Neural cell (in vitro differentiated cells): ENCODE measurements around the gene FRY. TPM values are rescaled to one million over a fixed set of nuclear protein-coding genes. Genes with fewer than 3 reads are reported as not detected.
A peak's percentile ranks its signal among the peaks of the same experiment; 100 is the strongest.

ENCODE experiments used
- H2AFZ ChIP-seq: fragments of 200-600, 300-800 bp; sonication (generic), shearing (Covaris generic); 2 replicates; pipeline ENCODE4 v1.6.0; 2014; ENCODE audit warnings: low read depth, mild to moderate bottlenecking, antibody characterized with exemption, low read length, moderate library complexity
- H3F3A ChIP-seq: fragments of 200-600 bp; shearing (Covaris generic); 2 replicates; pipeline ENCODE4 v1.6.1; 2016; ENCODE audit warnings: mild to moderate bottlenecking, moderate library complexity, mixed read lengths, antibody characterized with exemption, low read length; ENCODE audit not compliant: insufficient read depth, poor library complexity, severe bottlenecking
- H3K27ac ChIP-seq: fragments of 200-600, 300-800 bp; sonication (generic), shearing (Covaris generic); 2 replicates; pipeline ENCODE4 v1.5.1; 2014; ENCODE audit warnings: mild to moderate bottlenecking, low read length, moderate library complexity
- H3K27me3 ChIP-seq: fragments of 300-800, 200-600 bp; sonication (generic), shearing (Covaris generic); 2 replicates; pipeline ENCODE4 v1.6.0; 2014; ENCODE audit warnings: mild to moderate bottlenecking, low read depth, low read length, moderate library complexity; ENCODE audit not compliant: insufficient read depth
- H3K36me3 ChIP-seq: fragments of 300-800, 200-600 bp; sonication (generic), shearing (Covaris generic); 2 replicates; pipeline ENCODE4 v1.5.1; 2014; ENCODE audit warnings: mild to moderate bottlenecking, antibody characterized with exemption, low read length, moderate library complexity; ENCODE audit not compliant: insufficient read depth
- H3K4me2 ChIP-seq: fragments of 300-800, 200-600 bp; sonication (generic), shearing (Covaris generic); 2 replicates; pipeline ENCODE4 v1.6.0; 2014; ENCODE audit warnings: mild to moderate bottlenecking, low read length
- H3K4me3 ChIP-seq: fragments of 300-800, 200-600 bp; sonication (generic), shearing (Covaris generic); 2 replicates; pipeline ENCODE4 v1.5.1; 2014; ENCODE audit warnings: mild to moderate bottlenecking, low read length, moderate library complexity
- H3K79me2 ChIP-seq: fragments of 200-600 bp; shearing (Covaris generic); replicated peaks from 2 replicates; pipeline ENCODE4 v1.6.0; 2014; ENCODE audit warnings: mild to moderate bottlenecking, low read length, moderate library complexity; ENCODE audit not compliant: insufficient read depth
- H3K9ac ChIP-seq: fragments of 300-800, 200-600 bp; sonication (generic), shearing (Covaris generic); 2 replicates; pipeline ENCODE4 v1.6.1; 2016; ENCODE audit warnings: mild to moderate bottlenecking, low read length, mixed read lengths
- H3K9me2 ChIP-seq: fragments of 200-600 bp; shearing (Covaris generic); 2 replicates; pipeline ENCODE4 v1.6.1; 2016; ENCODE audit warnings: mild to moderate bottlenecking, low read length, mixed read lengths; ENCODE audit not compliant: insufficient read depth
- H3K9me3 ChIP-seq: fragments of 200-600, 300-800 bp; sonication (generic), shearing (Covaris generic); 2 replicates; pipeline ENCODE4 v1.6.1; 2016; ENCODE audit warnings: mild to moderate bottlenecking, mixed run types, low read length, moderate library complexity, mixed read lengths
- H4K20me1 ChIP-seq: fragments of 200-600 bp; shearing (Covaris generic); 2 replicates; pipeline ENCODE4 v1.6.1; 2016; ENCODE audit warnings: mild to moderate bottlenecking, mixed run types; ENCODE audit not compliant: insufficient read depth
- CTCF ChIP-seq: fragments of 450-650 bp; IDR thresholded peaks from 2 replicates; pipeline ENCODE4 v1.5.1; 2014; ENCODE audit warnings: antibody characterized with exemption, mild to moderate bottlenecking, moderate library complexity; ENCODE audit not compliant: poor library complexity, severe bottlenecking
- EP300 ChIP-seq: fragments of 450-650 bp; conservative IDR thresholded peaks from 2 replicates; pipeline ENCODE4 v1.6.1; 2014; ENCODE audit warnings: antibody characterized with exemption, mild to moderate bottlenecking, moderate library complexity; ENCODE audit not compliant: poor library complexity, severe bottlenecking
- EZH2 ChIP-seq: fragments of 200-600, 300-800 bp; shearing (Covaris generic), sonication (generic); IDR thresholded peaks from 2 replicates; pipeline ENCODE4 v1.6.1; 2014; ENCODE audit warnings: antibody characterized with exemption, low read length, borderline replicate concordance, mild to moderate bottlenecking; ENCODE audit not compliant: insufficient read depth, poor library complexity, severe bottlenecking
- MXI1 ChIP-seq: fragments of 450-650 bp; conservative IDR thresholded peaks from 2 replicates; pipeline ENCODE4 v1.6.1; 2014; ENCODE audit warnings: antibody characterized with exemption, mild to moderate bottlenecking; ENCODE audit not compliant: poor library complexity, severe bottlenecking
- POLR2AphosphoS5 ChIP-seq: IDR thresholded peaks from 2 replicates; pipeline ENCODE4 v1.6.1; 2012
- RAD21 ChIP-seq: fragments of 450-650 bp; conservative IDR thresholded peaks from 2 replicates; pipeline ENCODE4 v1.6.1; 2014; ENCODE audit warnings: antibody characterized with exemption, mild to moderate bottlenecking, moderate library complexity
- SMC3 ChIP-seq: fragments of 450-650 bp; conservative IDR thresholded peaks from 2 replicates; pipeline ENCODE4 v1.6.1; 2014; ENCODE audit warnings: antibody characterized with exemption, mild to moderate bottlenecking, moderate library complexity; ENCODE audit not compliant: poor library complexity
- TAF1 ChIP-seq: IDR thresholded peaks from 2 replicates; pipeline ENCODE4 v1.6.1; 2012; ENCODE audit warnings: low read depth
- polyA plus RNA-seq: library from polyadenylated mRNA; depleted of rRNA; stranded (reverse); fragments of >200 nt; gene quantifications from 2 replicates; pipeline ENCODE4 v1.2.3, GENCODE V29; 2014
- TF ChIP-seq, protein P1 (sequence below): IDR thresholded peaks from 2 replicates; pipeline ENCODE4 v1.6.1; 2012; ENCODE audit warnings: borderline replicate concordance

The FRY gene
- polyA plus RNA-seq, 1 donor from 2014 or later = 49.3 TPM

DNA sequence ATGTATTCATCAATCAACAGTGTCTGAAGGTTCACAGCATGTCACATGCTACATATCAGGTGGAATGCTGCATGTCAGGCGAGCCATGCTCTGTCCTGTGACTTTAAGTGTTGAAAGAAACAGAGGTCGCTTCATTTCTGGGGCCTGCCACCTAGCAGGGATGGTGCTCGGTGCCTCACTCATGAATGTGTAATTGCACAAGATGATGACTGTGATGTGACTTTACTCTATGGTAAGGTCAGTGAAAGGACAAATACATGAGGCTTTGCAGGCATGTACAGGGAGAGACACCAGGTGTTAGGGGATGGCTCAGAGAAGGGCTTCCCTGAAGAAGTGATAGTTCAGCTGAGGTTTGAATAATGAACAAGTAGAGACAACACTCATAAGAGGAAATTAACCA lies 66.7 kb downstream of the FRY start:
- Histone ChIP-seq H3K27ac (peak overlapping the region; percentile 30), H3K27me3 (no peaks in the 10 kb centered on the region), H3K4me2 (no peak overlapping the region), H3K36me3 (peaks cover 4% of the 10 kb centered on the region), H3K9me2 (no peaks in the 10 kb centered on the region), H3K9me3 (no peaks in the 10 kb centered on the region), H2AFZ (no peak overlapping the region), H3K79me2 (no peaks in the 10 kb centered on the region), H3F3A (no peaks in the 10 kb centered on the region), H3K9ac (no peak overlapping the region), H3K4me3 (no peak overlapping the region), H4K20me1 (no peaks in the 10 kb centered on the region)
- TF ChIP-seq TAF1 (no peak), POLR2AphosphoS5 (peak; percentile 9), EP300 (peak; percentile 17), CTCF (no peak), MXI1 (peak; percentile 21)
- TF ChIP-seq, protein P1, sequence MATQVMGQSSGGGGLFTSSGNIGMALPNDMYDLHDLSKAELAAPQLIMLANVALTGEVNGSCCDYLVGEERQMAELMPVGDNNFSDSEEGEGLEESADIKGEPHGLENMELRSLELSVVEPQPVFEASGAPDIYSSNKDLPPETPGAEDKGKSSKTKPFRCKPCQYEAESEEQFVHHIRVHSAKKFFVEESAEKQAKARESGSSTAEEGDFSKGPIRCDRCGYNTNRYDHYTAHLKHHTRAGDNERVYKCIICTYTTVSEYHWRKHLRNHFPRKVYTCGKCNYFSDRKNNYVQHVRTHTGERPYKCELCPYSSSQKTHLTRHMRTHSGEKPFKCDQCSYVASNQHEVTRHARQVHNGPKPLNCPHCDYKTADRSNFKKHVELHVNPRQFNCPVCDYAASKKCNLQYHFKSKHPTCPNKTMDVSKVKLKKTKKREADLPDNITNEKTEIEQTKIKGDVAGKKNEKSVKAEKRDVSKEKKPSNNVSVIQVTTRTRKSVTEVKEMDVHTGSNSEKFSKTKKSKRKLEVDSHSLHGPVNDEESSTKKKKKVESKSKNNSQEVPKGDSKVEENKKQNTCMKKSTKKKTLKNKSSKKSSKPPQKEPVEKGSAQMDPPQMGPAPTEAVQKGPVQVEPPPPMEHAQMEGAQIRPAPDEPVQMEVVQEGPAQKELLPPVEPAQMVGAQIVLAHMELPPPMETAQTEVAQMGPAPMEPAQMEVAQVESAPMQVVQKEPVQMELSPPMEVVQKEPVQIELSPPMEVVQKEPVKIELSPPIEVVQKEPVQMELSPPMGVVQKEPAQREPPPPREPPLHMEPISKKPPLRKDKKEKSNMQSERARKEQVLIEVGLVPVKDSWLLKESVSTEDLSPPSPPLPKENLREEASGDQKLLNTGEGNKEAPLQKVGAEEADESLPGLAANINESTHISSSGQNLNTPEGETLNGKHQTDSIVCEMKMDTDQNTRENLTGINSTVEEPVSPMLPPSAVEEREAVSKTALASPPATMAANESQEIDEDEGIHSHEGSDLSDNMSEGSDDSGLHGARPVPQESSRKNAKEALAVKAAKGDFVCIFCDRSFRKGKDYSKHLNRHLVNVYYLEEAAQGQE = no peak

DNA sequence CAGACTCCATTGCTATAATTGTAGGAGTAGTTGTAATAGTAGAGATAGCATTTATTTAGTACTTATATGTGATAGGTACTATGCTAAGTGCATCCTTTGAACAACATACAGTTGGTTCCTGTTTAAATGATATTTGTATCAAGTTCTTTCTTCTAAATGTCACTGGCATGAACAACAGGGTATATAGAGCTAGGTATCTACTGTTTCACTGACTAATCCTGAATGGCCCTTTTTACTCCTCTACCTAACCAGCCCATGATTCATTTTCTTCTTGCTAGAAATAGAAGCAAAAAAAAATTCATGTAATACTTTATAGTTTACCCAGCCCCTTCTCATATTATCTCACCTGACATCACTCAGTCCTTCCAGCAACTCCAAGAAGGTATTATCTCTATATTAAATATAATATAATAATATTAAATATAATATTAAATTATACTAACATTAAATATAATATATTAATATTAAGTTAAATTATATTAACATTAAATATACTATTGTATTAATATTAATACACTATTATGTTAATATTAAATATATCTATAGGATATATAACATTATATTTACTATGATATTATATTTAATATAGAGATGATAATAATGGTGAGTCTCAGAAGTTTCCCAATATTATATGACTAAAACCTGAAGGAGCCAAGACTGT lies 74.2 kb downstream of the FRY start:
- no peaks in the 10 kb centered on the region for H3K27me3 ChIP-seq
- H4K20me1 ChIP-seq = no peaks in the 10 kb centered on the region
- no peak overlapping the region for H3K27ac ChIP-seq
- peaks cover 7% of the 10 kb centered on the region for H3K36me3 ChIP-seq
- H3F3A ChIP-seq = no peaks in the 10 kb centered on the region
- TF ChIP-seq TAF1 (no peak), SMC3 (no peak)
- no peaks in the 10 kb centered on the region for H3K79me2 ChIP-seq
- H3K9me2 ChIP-seq = no peaks in the 10 kb centered on the region
- H2AFZ ChIP-seq = no peak overlapping the region
- no peak overlapping the region for H3K4me3 ChIP-seq
- H3K4me2 ChIP-seq = no peak overlapping the region
- no peak overlapping the region for H3K9ac ChIP-seq
- no peaks in the 10 kb centered on the region for H3K9me3 ChIP-seq

GRCh38 chr13:32107474-32107873 lies 75.9 kb downstream of the FRY start:
- Histone ChIP-seq H3F3A (no peaks in the 10 kb centered on the region), H4K20me1 (no peaks in the 10 kb centered on the region)
- TF ChIP-seq MXI1 (no peak), EP300 (no peak), CTCF (no peak), TAF1 (no peak), SMC3 (no peak), POLR2AphosphoS5 (no peak), EZH2 (no peak), RAD21 (no peak)
- TF ChIP-seq, protein P1 = no peak

More at GRCh38 chr13:32107474-32107873, 75.9 kb downstream of the FRY start:
- H2AFZ ChIP-seq = no peak overlapping the region
- H3K36me3 ChIP-seq = peaks cover 7% of the 10 kb centered on the region
- no peaks in the 10 kb centered on the region for H3K79me2 ChIP-seq
- no peaks in the 10 kb centered on the region for H3K27me3 ChIP-seq
- no peak overlapping the region for H3K9ac ChIP-seq
- H3K9me2 ChIP-seq = no peaks in the 10 kb centered on the region
- H3K27ac ChIP-seq = no peak overlapping the region
- H3K4me2 ChIP-seq = no peak overlapping the region
- H3K4me3 ChIP-seq = no peak overlapping the region
- no peaks in the 10 kb centered on the region for H3K9me3 ChIP-seq
